Endometrial microvascular endothelial cells (primary cell): ENCODE data around the gene DHX30. TPM values are rescaled to one million over a fixed set of nuclear protein-coding genes. Genes with fewer than 3 reads are reported as not detected.
"Not testable (repeated sequence)": the region's sequence is repeated elsewhere in the genome, so short reads cannot be mapped to it uniquely, and the experiment has no call there.

Experiments
- in situ Hi-C: cut with HindIII; loops from 2 replicates; pipeline ENCODE4 v1.10.0; 2017; ENCODE audit warnings: low sequenced_read_pairs, low pct_unique_long_range_greater_than_20kb; ENCODE audit errors: inconsistent ontology term
- total RNA-seq: library from RNA; depleted of rRNA; stranded (reverse); fragments of >200 nt; gene quantifications from one replicate; pipeline ENCODE4 v1.2.3, GENCODE V29; 2015; ENCODE audit errors: inconsistent ontology term

Gene DHX30
- total RNA-seq, result 85.6 TPM

GRCh38 chr3:47802734-47803479 is at the start of gene DHX30:
Gene DHX30, plus strand, starts transcription at chr3:47803138. Its CDS starts 7,546 bp downstream, at chr3:47810684.
- in situ Hi-C loops, result no loop called here

GRCh38 chr3:47758261-47759025 is 44.5 kb upstream of the DHX30 start:
- in situ Hi-C loops, result no loop called here

GRCh38 chr3:47760207-47760606 is 42.7 kb upstream of the DHX30 start:
- in situ Hi-C loops, result not testable (repeated sequence)

- in situ Hi-C loops, result no loop called here
Observed at GRCh38 chr3:47761046-47761445, 41.9 kb upstream of the DHX30 start.

- in situ Hi-C loops, result no loop called here
Observed at GRCh38 chr3:47762233-47762632, 40.7 kb upstream of the DHX30 start.

- in situ Hi-C loops, result no loop called here
Observed at GRCh38 chr3:47766186-47766585, 36.8 kb upstream of the DHX30 start.

- in situ Hi-C loops, result no loop called here
Observed at GRCh38 chr3:47772047-47772446, 30.9 kb upstream of the DHX30 start.

- in situ Hi-C loops, result no loop called here
Observed at GRCh38 chr3:47772788-47773187, 30.1 kb upstream of the DHX30 start.

- in situ Hi-C loops, result no loop called here
Observed at GRCh38 chr3:47778746-47779145, 24.2 kb upstream of the DHX30 start.

- in situ Hi-C loops, result no loop called here
Observed at GRCh38 chr3:47780741-47781684, 21.9 kb upstream of the DHX30 start.

GRCh38 chr3:47781685-47782445 is 21.1 kb upstream of the DHX30 start, which contains the start of gene SMARCC1:
Gene SMARCC1, minus strand, starts transcription at chr3:47781893. Its CDS starts 96 bp downstream, at chr3:47781797.
- in situ Hi-C loops, result no loop called here

- in situ Hi-C loops, result no loop called here
Observed at GRCh38 chr3:47782446-47783308, 20.3 kb upstream of the DHX30 start.

GRCh38 chr3:47783673-47784072 is 19.3 kb upstream of the DHX30 start:
- in situ Hi-C loops, result no loop called here

GRCh38 chr3:47791193-47791855 is 11.6 kb upstream of the DHX30 start:
- in situ Hi-C loops, result no loop called here

- in situ Hi-C loops, result no loop called here
Observed at GRCh38 chr3:47792699-47793098, 10.2 kb upstream of the DHX30 start.

GRCh38 chr3:47794544-47794943 is 8.4 kb upstream of the DHX30 start:
- in situ Hi-C loops, result no loop called here

- in situ Hi-C loops, result no loop called here
Observed at GRCh38 chr3:47799733-47800132, 3.2 kb upstream of the DHX30 start.
